ENCODE measurements around the gene POLDIP2. TPM values are rescaled to one million over a fixed set of nuclear protein-coding genes. Genes with fewer than 3 reads are reported as not detected.

Gene POLDIP2
- total and polyA plus RNA-seq, 2 of the 4 experiments (the other 2 are of a cell fraction): 66.7 to 77.8 TPM

DNA sequence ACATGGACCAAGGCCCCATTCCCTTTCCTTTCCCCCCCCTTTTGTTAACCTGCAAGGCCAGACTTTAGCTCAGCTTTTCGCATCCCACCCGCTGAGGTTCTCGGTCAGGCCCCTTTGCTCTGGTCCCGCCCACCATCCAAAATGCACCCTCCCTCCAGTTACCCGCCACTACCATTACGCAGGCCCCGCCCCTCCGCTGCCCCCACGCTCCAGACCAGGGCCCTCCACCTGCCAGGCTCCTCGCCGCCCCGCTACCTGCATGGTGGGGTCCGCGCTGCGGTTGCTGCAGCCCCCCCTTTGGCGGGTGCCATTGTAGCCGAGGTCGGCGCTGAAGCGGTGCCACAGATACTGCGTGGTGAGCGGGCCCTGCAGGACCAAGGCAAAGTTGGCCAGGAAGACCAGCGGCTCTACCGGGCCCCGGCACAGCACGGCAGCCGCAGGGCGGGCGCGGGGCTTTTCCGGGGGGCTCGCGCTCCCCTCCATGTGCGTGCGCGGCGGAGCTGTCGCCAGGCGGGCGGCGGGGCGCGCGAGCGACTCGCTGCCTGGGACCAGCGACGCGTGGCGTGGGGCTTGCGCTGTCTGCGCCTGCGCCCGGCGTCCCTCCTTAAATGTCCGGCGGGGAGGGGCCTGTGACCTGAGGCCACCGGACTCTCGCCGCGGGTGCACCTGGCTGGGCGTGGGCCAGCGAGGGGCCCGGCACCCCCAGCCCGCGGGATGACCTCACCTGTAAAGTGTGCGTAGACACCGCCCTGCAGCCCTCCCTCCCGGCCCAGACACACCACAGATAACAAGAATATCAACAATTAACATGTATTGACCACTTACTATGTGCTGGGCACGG, 48.5 kb upstream of the POLDIP2 start, which contains the start of gene SLC46A1:
Gene SLC46A1, minus strand, starts transcription at position 581 of the 841 bp plus-strand sequence. Its CDS starts 98 bp downstream, at position 483.
- Histone ChIP-seq H2AK5ac (ENCODE audit: low read depth, low read length) (no peak within 1 kb of the TSS), H3K9me1 (ENCODE audit: insufficient read depth, low read length) (peaks cover 12% of the 10 kb centered on the region), H4K91ac (ENCODE audit: insufficient read depth, low read depth, low read length) (no peak within 1 kb of the TSS; the same call in 1 of the 2 replicates), H2AFZ (replicated peaks; ENCODE audit: low read length, poor library complexity) (peak within 1 kb of the TSS; percentile 99), H2BK15ac (ENCODE audit: low read depth, low read length) (no peak within 1 kb of the TSS), H3K9ac (ENCODE audit: low read depth, low read length) (peak within 1 kb of the TSS; percentile 22), H2AK9ac (replicated peaks; ENCODE audit: low read depth, low read length, poor library complexity) (peak within 1 kb of the TSS; percentile 88), H3K23ac (ENCODE audit: low read depth, low read length) (peak within 1 kb of the TSS; percentile 78; the same call in 1 of the 2 replicates), H3K36me3 (ENCODE audit: control insufficient read depth, insufficient read depth, low read length) (peaks cover 3% of the 10 kb centered on the region), H3K4me2 (ENCODE audit: low read depth, low read length) (peak within 1 kb of the TSS; percentile 83), H2BK120ac (ENCODE audit: low read depth, low read length) (no peak within 1 kb of the TSS), H3K4ac (ENCODE audit: low read depth, low read length) (peak within 1 kb of the TSS; percentile 58), H2BK5ac (ENCODE audit: low read depth, low read length, poor library complexity, severe bottlenecking) (no peak within 1 kb of the TSS), H3K18ac (ENCODE audit: low read depth, low read length) (no peak within 1 kb of the TSS), H2BK20ac (ENCODE audit: low read depth, low read length) (no peak within 1 kb of the TSS), H4K20me1 (ENCODE audit: insufficient read depth, low read length) (no peaks in the 10 kb centered on the region), H4K5ac (ENCODE audit: low read depth, low read length) (no peak within 1 kb of the TSS; the same call in 1 of the 2 replicates), H3K4me1 (ENCODE audit: control insufficient read depth, insufficient read depth, low read length) (peaks cover 3% of the 10 kb centered on the region), H3K9me3 (ENCODE audit: control insufficient read depth, insufficient read depth, low read length) (no peaks in the 10 kb centered on the region), H3K27me3 (ENCODE audit: control insufficient read depth, insufficient read depth, low read length) (0 out of 2 replicates have a peak, but pooled peaks cover 2% of the 10 kb centered on the region), H3K56ac (ENCODE audit: extremely low read depth, insufficient read depth, low read length) (no peak within 1 kb of the TSS), H3K27ac (ENCODE audit: insufficient read depth, low read length) (no peak within 1 kb of the TSS; the same call in 1 of the 2 replicates), H4K8ac (ENCODE audit: low read depth in 2 of 2, low read length in 2 of 2) (peak within 1 kb of the TSS; percentile 68 to 90; a peak in 3 of 4 replicates), H3K14ac (replicated peaks; ENCODE audit: low read depth, low read length) (peak within 1 kb of the TSS; percentile 58), H3K79me1 (ENCODE audit: low read depth in 1 of 2, low read length in 2 of 2) (no peaks in the 10 kb centered on the region), H3K4me3 (ENCODE audit: insufficient read depth, low read depth, low read length) (peak within 1 kb of the TSS; percentile 66)
- in situ Hi-C loops (cut with MboI; ENCODE audit: low sequenced_read_pairs) (no loop called here), intact Hi-C loops (cut with micrococcal nuclease) (loop anchor here (10.0 kb wide), 1 partner anchor 139 kb away; no protein-coding TSS in a partner anchor), dilution Hi-C loops (cut with HindIII; ENCODE audit: low sequenced_read_pairs, unreplicated experiment) (no loop called here)
- no peak for TF ChIP-seq MAZ (IDR thresholded peaks at IDR 0.05; ENCODE audit: borderline replicate concordance, low read depth, low read length)
- no peak for TF ChIP-seq SMC3 (IDR thresholded peaks at IDR 0.05; ENCODE audit: low read depth, low read length)
- TF ChIP-seq MXI1 (IDR thresholded peaks at IDR 0.05; ENCODE audit: borderline replicate concordance, low read depth, low read length): peak; percentile 64; the same call in 1 of the 2 replicates
- no peak for TF ChIP-seq RCOR1 (IDR thresholded peaks at IDR 0.05; ENCODE audit: insufficient replicate concordance, low read length)
- ATAC-seq (ENCODE audit: low read depth): peak; percentile 84
- no TSS peak for BruUV-seq (replicated peaks)
- DNase-seq: no peak
- CTCF ChIA-PET: interaction anchor here (0.7 to 1.0 kb wide), 2 partner anchors 11 to 711 kb away, joined by 3 to 5 read pairs; no protein-coding TSS in a partner anchor
- WGBS, 2 experiments (ENCODE audit: extremely low coverage in 2 of 2, insufficient read length in 1 of 2): 2% methylated on average over 49 of the region's 70 CpGs; no CpG with 5 or more reads in 1 of the 2 experiments
- POLR2A ChIA-PET (ENCODE audit: unreplicated experiment): no interaction called here

Measured in IMR-90 (cell line).